GM18507 (cell line): ENCODE measurements around the gene MYL7.
"Not testable (repeated sequence)": the region's sequence is repeated elsewhere in the genome, so short reads cannot be mapped to it uniquely, and the experiment has no call there.

Experiments
- DNase-seq: peaks from one replicate; pipeline ENCODE4 v3.0.0; 2011; ENCODE audit warnings: low read depth; ENCODE audit not compliant: insufficient read length; ENCODE audit errors: extremely low spot score
- FAIRE-seq: peaks from 2 replicates; lab custom pipeline; 2011; peaks lifted over from hg19 to GRCh38; lab: Jason Lieb, UNC

Gene MYL7

GRCh38 chr7:44139311-44140010, 1.7 kb downstream of the MYL7 start:
- DNase-seq (no peak), FAIRE-seq (no peak)

GRCh38 chr7:44138698-44139097, 2.4 kb downstream of the MYL7 start:
- no peak for DNase-seq
- no peak for FAIRE-seq

GRCh38 chr7:44136731-44137130, 4.4 kb downstream of the MYL7 start:
- DNase-seq (no peak), FAIRE-seq (no peak)

- FAIRE-seq (no peak), DNase-seq (no peak)
Measured at GRCh38 chr7:44134943-44135628, 6.0 kb downstream of the MYL7 start.

- FAIRE-seq (no peak), DNase-seq (no peak)
Measured at GRCh38 chr7:44133295-44133694, 7.8 kb downstream of the MYL7 start.

- DNase-seq (no peak), FAIRE-seq (no peak)
Measured at GRCh38 chr7:44132039-44132438, 9.1 kb downstream of the MYL7 start.

- FAIRE-seq (no peak), DNase-seq (no peak)
Measured at GRCh38 chr7:44131173-44132029, 9.7 kb downstream of the MYL7 start.

- no peak for DNase-seq
- FAIRE-seq, result no peak
Measured at GRCh38 chr7:44128721-44129582, 12.2 kb downstream of the MYL7 start.

GRCh38 chr7:44127161-44127560, 14.0 kb downstream of the MYL7 start:
- FAIRE-seq, result no peak

GRCh38 chr7:44126574-44126973, 14.6 kb downstream of the MYL7 start:
- DNase-seq, FAIRE-seq: not testable (repeated sequence)

More at GRCh38 chr7:44127161-44127560, 14.0 kb downstream of the MYL7 start:
- no peak for DNase-seq

- DNase-seq (no peak), FAIRE-seq (no peak)
Measured at GRCh38 chr7:44124822-44125202, 16.3 kb downstream of the MYL7 start.

GRCh38 chr7:44123190-44124003, 17.7 kb downstream of the MYL7 start, which contains the start of gene POLD2:
Gene POLD2 (minus strand): TSS chr7:44123548. CDS start chr7:44122053, 1,495 bp downstream.
- FAIRE-seq (peak; percentile 97), DNase-seq (peak; percentile 100)

- FAIRE-seq (no peak), DNase-seq (no peak)
Measured at GRCh38 chr7:44122529-44122928, 18.6 kb downstream of the MYL7 start.

GRCh38 chr7:44121761-44122420, 19.2 kb downstream of the MYL7 start:
- no peak for FAIRE-seq
- no peak for DNase-seq

GRCh38 chr7:44120395-44120794, 20.7 kb downstream of the MYL7 start:
- FAIRE-seq (no peak), DNase-seq (no peak)

GRCh38 chr7:44119829-44120380, 21.2 kb downstream of the MYL7 start:
- no peak for DNase-seq
- FAIRE-seq, result no peak

GRCh38 chr7:44117801-44118429, 23.2 kb downstream of the MYL7 start:
- DNase-seq (no peak), FAIRE-seq (no peak)
